DND-41 (cell line): ENCODE measurements around the gene PWWP2B.

Experiments
- ATAC-seq: fragments of 200-7000 bp; cut with Tn5 transposase; 3 replicates; pipeline ENCODE4 v1.9.1; 2021; ENCODE audit warnings: low read depth; ENCODE audit not compliant: insufficient read depth
- DNase-seq: peaks from one replicate; pipeline ENCODE4 v3.0.0-alpha.2; 2020
- H2AFZ ChIP-seq: 2 replicates; pipeline ENCODE4 v1.6.0; 2012; ENCODE audit warnings: low read depth, low read length
- H3K27ac ChIP-seq: 2 replicates; pipeline ENCODE4 v1.5.1; 2012; ENCODE audit warnings: low read length, inconsistent platforms
- H3K27me3 ChIP-seq: fragments of 200-600 bp; sonication (generic); 2 replicates; pipeline ENCODE4 v1.6.0; 2012; ENCODE audit warnings: low read length, mild to moderate bottlenecking, inconsistent platforms; ENCODE audit not compliant: insufficient read depth, poor library complexity
- H3K36me3 ChIP-seq: 2 replicates; pipeline ENCODE4 v1.5.1; 2012; ENCODE audit warnings: low read length, inconsistent platforms; ENCODE audit not compliant: insufficient read depth
- H3K4me1 ChIP-seq: 2 replicates; pipeline ENCODE4 v1.5.1; 2012; ENCODE audit warnings: mild to moderate bottlenecking, low read length; ENCODE audit not compliant: insufficient read depth
- H3K4me2 ChIP-seq: 2 replicates; pipeline ENCODE4 v1.6.0; 2012; ENCODE audit warnings: mild to moderate bottlenecking, moderate library complexity, low read length, inconsistent platforms; ENCODE audit not compliant: insufficient read depth
- H3K4me3 ChIP-seq, 2 experiments: fragments of 200-600 bp in 1 of 2; shearing (Covaris generic) in 1 of 2; 2 replicates each; pipeline ENCODE4 v1.5.1; 2012 to 2016; ENCODE audit warnings: inconsistent platforms in 2 of 2, low read length in 2 of 2, mild to moderate bottlenecking in 2 of 2, low read depth in 1 of 2, moderate library complexity in 1 of 2
- H3K79me2 ChIP-seq: 2 replicates; pipeline ENCODE4 v1.6.0; 2012; ENCODE audit warnings: low read length, inconsistent platforms; ENCODE audit not compliant: insufficient read depth
- H3K9ac ChIP-seq: 2 replicates; pipeline ENCODE4 v1.6.0; 2012; ENCODE audit warnings: low read depth, mild to moderate bottlenecking, inconsistent platforms, low read length, moderate library complexity
- H3K9me3 ChIP-seq: 2 replicates; pipeline ENCODE4 v1.5.1; 2012; ENCODE audit warnings: low read length, moderate library complexity, mild to moderate bottlenecking, inconsistent platforms; ENCODE audit not compliant: insufficient read depth, severe bottlenecking
- H4K20me1 ChIP-seq: 2 replicates; pipeline ENCODE4 v1.6.0; 2012; ENCODE audit warnings: low read length; ENCODE audit not compliant: insufficient read depth
- CTCF ChIP-seq: IDR thresholded peaks from 2 replicates; pipeline ENCODE4 v1.5.1; 2012; ENCODE audit warnings: borderline replicate concordance, low read length, moderate library complexity, mild to moderate bottlenecking; ENCODE audit not compliant: poor library complexity, severe bottlenecking; ENCODE audit errors: extremely low read depth
- EZH2 ChIP-seq: IDR thresholded peaks from 3 replicates; pipeline ENCODE4 v1.6.1; 2012; ENCODE audit warnings: borderline replicate concordance, low read depth, mild to moderate bottlenecking, moderate library complexity, low read length, inconsistent platforms; ENCODE audit not compliant: severe bottlenecking

PWWP2B gene

GRCh38 chr10:132397671-132398565 lies 918 bp downstream of the PWWP2B start:
- peak overlapping the region; percentile 45 to 76; a peak in 3 of 4 replicates for H3K4me3 ChIP-seq
- peak overlapping the region; percentile 69 for H2AFZ ChIP-seq
- H3K79me2 ChIP-seq, result peaks cover 9% of the 10 kb centered on the region; the same call in 1 of the 2 replicates
- no peaks in the 10 kb centered on the region for H3K36me3 ChIP-seq
- no peaks in the 10 kb centered on the region for H3K9me3 ChIP-seq
- TF ChIP-seq CTCF (no peak), EZH2 (no peak)
- ATAC-seq (peak; percentile 53), DNase-seq (peak; percentile 63)
- H3K9ac ChIP-seq, result peak overlapping the region; percentile 73
- peaks cover 40% of the 10 kb centered on the region for H4K20me1 ChIP-seq
- peak overlapping the region; percentile 92 for H3K4me2 ChIP-seq
- peaks cover 27% of the 10 kb centered on the region for H3K4me1 ChIP-seq
- H3K27ac ChIP-seq, result peak overlapping the region; percentile 72
- no peaks in the 10 kb centered on the region for H3K27me3 ChIP-seq

GRCh38 chr10:132398566-132398991 lies 1.6 kb downstream of the PWWP2B start:
- H3K9ac ChIP-seq, result peak overlapping the region; percentile 73; the same call in 1 of the 2 replicates
- H3K27me3 ChIP-seq, result no peaks in the 10 kb centered on the region
- ATAC-seq (no peak), DNase-seq (no peak)
- H3K27ac ChIP-seq, result 0 out of 2 replicates have a peak overlapping the region, but pooled peaks have one; percentile 72
- no peak for TF ChIP-seq EZH2
- no peak overlapping the region for H3K4me3 ChIP-seq
- H2AFZ ChIP-seq, result no peak overlapping the region
- no peaks in the 10 kb centered on the region for H3K9me3 ChIP-seq
- H4K20me1 ChIP-seq, result peaks cover 46% of the 10 kb centered on the region
- H3K36me3 ChIP-seq, result no peaks in the 10 kb centered on the region
- peak overlapping the region; percentile 92; the same call in 1 of the 2 replicates for H3K4me2 ChIP-seq
- H3K79me2 ChIP-seq, result peaks cover 9% of the 10 kb centered on the region; the same call in 1 of the 2 replicates
- H3K4me1 ChIP-seq, result peaks cover 27% of the 10 kb centered on the region

GRCh38 chr10:132399117-132400035 lies 2.4 kb downstream of the PWWP2B start:
- no peaks in the 10 kb centered on the region for H3K36me3 ChIP-seq
- no peak overlapping the region for H3K27ac ChIP-seq
- no peaks in the 10 kb centered on the region for H3K27me3 ChIP-seq
- TF ChIP-seq EZH2, result no peak
- TF ChIP-seq CTCF, result no peak
- no peak overlapping the region for H3K4me2 ChIP-seq
- no peaks in the 10 kb centered on the region for H3K9me3 ChIP-seq
- H4K20me1 ChIP-seq, result peaks cover 47% of the 10 kb centered on the region
- no peak overlapping the region for H3K9ac ChIP-seq
- H2AFZ ChIP-seq, result no peak overlapping the region
- ATAC-seq (no peak), DNase-seq (no peak)
- H3K4me1 ChIP-seq, result peaks cover 27% of the 10 kb centered on the region
- peaks cover 9% of the 10 kb centered on the region; the same call in 1 of the 2 replicates for H3K79me2 ChIP-seq
- no peak overlapping the region for H3K4me3 ChIP-seq
